Hypothalamus (tissue), 51 donors: Measurements from ENCODE around the gene FLT4.

Experiments
- DNase-seq, 51 donors: peaks; one replicate each; lab custom pipeline; 2025; lab: John Stamatoyannopoulos, UW

FLT4 gene

GRCh38 chr5:180611140-180611850 is 38.1 kb downstream of the FLT4 start:
- DNase-seq: no peak

DNA sequence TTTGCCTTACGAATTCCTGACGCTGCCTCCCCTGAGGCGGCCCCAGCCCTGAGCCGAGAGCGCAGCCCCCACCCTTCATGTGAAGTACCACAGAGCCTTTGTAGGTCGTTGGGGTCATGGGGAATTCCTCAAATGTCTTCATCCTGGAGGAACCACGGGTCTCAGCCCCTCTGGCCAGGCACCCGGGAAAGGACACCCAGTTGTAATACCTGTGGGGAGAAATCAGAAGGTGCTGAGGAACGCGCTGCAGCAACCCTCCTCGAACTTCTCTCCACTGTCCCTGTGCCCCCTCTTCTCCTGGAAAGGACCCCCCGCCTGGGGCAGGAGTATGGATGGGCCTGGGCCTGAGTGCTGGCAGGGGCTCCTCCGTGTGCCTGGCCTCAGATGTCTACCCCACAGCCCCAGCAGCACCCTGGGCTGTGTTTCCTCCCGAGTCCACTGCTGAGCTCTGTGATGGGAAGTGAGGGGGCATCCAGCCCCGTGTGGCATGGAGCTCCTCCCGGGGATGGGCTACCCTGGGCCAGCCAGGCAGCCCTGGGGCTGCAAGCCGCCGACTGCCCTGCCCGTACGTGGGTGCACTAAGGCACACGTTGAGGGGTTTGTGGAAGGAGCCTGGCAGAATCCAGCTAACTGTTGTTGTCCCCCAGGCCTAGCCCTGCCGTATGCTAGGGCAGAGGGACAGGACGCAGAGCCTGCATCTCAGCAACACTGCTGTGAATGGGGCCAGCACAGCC is 39.4 kb downstream of the FLT4 start:
- no peak for DNase-seq

DNA sequence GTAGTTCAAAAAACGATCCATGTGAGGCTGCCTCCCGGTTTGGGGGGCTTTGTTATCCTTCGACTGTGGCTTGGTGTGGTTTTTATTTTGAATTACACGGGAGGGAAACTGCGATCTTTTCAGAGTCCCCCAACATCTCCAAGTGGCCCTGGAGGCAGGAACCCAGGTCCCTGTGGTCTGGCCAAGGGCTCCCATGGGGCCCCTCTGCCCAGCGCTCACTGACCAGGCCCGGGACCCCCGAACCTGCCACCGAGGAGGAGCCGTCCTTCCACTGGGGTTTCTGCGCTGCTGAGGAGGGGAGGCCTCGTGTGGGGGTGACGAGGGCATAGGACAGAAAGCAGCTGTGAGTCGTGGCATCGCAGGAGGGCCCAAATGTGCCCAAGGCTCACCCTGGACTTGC is 40.0 kb downstream of the FLT4 start:
- DNase-seq: no peak

DNA sequence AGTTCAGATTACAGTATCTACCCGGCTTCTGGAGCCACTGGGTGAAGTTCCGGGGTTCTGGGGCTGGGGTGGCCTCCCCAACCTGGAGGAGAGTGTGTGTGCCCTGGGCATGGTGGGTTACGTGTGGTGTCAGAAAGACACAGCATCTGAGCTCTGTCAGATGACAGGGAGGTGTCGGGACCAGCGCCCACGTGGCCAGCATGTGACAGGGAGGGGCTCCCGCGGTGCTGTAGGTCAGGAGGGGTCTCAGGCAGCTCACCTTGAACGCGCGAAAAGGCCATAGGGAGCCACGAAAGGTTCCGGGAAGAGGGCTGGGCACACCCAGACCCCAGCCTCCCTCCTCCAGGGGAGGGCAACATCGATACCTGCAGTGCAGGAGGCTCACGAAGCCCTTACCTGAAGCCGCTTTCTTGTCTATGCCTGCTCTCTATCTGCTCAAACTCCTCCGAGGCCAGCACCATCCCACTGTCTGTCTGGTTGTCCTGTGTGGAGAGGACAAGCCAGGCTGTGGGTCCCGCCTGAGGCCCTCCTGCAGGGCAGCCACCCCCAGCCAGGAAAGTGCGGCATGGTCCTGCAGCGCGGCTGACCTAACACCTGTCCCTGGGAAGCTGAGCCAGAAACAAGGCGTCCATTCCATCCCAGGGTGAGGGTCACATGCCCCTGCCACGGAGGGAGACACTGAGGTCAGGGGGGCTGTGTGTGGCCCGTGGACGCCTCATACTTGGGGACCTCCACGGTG is 40.7 kb downstream of the FLT4 start:
- DNase-seq: no peak

DNA sequence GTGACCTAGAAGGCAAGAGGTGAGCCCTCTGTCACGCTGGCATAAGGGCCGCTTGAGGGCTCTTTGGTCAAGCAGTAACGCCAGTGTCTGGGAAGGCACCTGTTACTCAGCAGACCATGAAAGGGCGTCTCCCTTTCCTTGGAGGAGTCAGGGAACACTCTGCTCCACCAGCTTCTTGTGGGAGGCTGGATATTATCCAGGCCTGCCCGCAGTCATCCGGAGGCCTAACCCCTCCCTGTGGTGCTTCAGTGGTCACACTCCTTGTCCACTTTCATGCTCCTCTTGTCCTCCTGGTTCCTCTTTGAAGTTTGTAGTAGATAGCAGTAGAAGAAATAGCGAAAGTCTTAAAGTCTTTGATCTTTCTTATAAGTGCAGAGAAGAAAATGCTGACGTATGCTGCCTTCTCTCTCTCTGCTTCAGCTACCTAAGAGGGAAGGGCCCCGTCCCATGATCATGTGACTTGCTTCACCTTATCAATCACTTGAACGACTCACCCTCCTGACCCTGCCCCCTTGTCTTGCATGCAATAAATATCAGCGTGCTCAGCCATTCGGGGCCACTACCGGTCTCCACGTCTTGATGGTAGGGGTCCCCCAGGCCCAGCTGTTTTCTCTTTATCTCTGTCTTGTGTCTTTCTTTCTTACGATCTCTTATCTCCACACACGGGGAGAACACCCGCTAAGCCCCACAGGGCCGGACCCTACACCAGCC is 41.4 kb downstream of the FLT4 start:
- no peak for DNase-seq

DNA sequence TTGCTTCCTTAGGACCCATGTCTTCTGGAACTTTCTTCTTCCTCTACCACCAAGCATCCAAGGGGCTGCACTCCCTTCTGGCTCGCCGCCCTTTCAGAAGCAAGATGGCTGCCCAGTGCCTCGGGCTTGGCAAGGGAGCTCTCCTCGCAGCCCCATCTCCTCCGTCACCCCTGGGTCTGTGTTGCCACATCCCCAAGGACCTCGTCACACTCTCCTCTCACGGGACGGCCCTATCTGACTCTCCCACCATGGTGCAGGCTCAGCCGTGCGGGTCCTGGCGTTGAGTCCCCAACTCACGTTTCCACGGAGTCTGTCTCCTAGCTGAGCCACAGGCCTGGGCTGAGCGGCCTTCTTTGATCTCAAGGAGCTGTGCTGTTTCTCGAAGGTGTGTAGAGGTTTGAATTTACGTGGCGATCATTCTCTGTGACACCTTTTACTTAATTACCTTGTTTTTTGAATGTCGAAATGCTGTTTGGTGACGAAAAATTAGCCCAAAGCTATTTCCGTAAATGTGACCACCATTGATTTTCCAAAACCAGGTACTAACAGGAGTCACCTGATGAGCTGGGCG is 43.1 kb downstream of the FLT4 start:
- no peak for DNase-seq

GRCh38 chr5:180605554-180606214 is 43.7 kb downstream of the FLT4 start:
- peak in 15 of 51 donors; percentile 4 to 56 (median 12) for DNase-seq

DNA sequence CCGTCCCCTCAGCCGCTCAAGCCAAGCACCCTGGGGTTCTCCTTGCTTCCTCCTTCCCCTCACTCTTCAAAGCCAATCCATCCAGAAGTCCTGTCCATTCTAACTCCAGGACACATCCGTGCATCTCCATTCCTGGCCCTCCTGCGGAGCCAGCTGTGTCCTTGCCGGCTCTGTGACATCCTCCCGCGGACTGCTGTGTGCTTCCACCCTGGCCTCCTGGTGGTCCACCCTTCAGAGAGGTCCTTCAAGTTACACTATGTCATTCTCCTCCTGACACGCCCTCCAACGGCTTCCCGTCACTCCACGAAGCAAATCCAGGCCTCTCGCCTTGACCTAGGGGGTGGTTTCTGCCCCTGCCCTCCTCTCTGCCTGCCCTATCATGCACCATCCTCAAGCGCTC is 45.1 kb downstream of the FLT4 start:
- no peak for DNase-seq

GRCh38 chr5:180603076-180603594 is 46.3 kb downstream of the FLT4 start:
- DNase-seq: no peak

DNA sequence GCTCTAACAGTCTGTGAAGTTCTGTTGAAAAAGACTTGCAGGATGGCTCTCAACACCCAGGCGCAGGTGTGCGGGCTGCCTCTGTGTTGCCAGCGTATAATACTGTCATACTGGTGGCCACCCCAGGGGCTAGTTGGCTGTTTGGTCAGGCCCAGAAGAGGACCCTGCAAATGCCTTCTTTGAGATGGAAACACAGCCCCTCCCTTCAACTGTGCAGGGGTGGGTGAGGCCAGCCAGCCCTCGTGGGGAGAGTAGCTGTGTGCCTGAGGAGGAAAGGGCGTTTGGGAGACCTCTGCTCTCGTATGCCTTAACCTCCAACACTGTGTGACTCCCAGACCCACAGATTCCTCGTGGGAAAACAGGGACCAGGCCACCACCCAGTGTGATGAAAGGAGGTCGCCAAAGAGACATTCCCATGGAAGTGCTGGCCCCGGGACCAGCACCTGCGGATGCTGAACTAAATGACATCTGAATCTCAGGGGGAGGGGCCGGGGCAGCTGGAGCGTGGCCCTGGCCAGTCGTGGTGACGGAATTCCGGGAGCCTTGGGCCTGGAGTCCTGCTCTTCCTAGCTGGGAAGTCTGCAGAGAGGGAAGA is 46.8 kb downstream of the FLT4 start:
- no peak for DNase-seq

- no peak for DNase-seq
Measured at GRCh38 chr5:180601591-180602480, 47.6 kb downstream of the FLT4 start.

GRCh38 chr5:180600554-180601041 is 48.8 kb downstream of the FLT4 start:
- no peak for DNase-seq

GRCh38 chr5:180599981-180600553 is 49.3 kb downstream of the FLT4 start:
- DNase-seq: no peak

DNA sequence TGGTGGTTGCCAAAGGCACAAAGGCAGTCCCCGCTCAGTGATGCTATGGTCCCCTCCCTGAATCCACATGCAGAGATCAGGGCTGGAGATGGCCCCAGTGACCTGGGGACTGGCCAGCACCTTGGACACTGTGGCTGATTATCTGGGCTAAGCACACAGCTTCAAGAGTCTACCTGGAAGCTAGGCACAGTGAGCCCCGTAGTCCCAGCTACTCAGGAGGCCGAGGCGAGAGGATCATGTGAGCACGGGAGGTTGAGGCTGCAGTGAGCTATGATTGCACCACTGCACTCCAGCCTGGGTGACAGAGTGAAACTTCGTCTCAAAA is 49.8 kb downstream of the FLT4 start:
- DNase-seq: no peak

GRCh38 chr5:180598797-180599589 is 50.4 kb downstream of the FLT4 start:
- no peak for DNase-seq

DNA sequence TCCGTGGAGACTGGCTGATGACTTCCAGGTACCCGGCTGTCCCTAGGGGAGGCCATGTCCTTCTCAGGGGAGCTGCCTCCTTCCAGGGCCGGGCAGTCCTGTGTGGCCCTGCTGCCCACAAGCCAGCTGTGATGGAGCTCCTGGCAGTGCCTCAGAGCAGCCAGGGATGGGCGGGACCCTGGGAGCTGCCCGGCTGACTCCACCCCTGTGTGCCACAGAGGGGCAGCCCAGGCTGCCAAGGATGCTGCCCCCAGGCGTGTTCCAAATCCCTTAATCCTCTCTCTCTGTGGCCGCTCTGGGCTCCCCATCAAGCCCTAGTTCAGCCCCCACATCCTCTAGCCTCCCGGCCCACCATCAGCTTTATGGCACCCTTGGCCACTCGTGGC is 51.1 kb downstream of the FLT4 start:
- DNase-seq: no peak

GRCh38 chr5:180596668-180597231 is 52.6 kb downstream of the FLT4 start:
- no peak for DNase-seq
